Ishikawa (cell line): ENCODE data around the gene TMC2.
A peak's percentile ranks its signal among the peaks of the same experiment; 100 is the strongest.

ENCODE experiments used
- CEBPB ChIP-seq: IDR thresholded peaks from 2 replicates; pipeline ENCODE4 v1.6.1; 2012
- CREB1 ChIP-seq: IDR thresholded peaks from 2 replicates; pipeline ENCODE4 v1.6.1; 2012; ENCODE audit warnings: low read depth
- EGR1 ChIP-seq: IDR thresholded peaks from 2 replicates; pipeline ENCODE4 v1.6.1; 2012
- EP300 ChIP-seq: IDR thresholded peaks from 2 replicates; pipeline ENCODE4 v1.6.1; 2012; ENCODE audit warnings: borderline replicate concordance
- FOXM1 ChIP-seq: IDR thresholded peaks from 2 replicates; pipeline ENCODE4 v1.6.1; 2012; ENCODE audit warnings: low read depth, borderline replicate concordance
- MAX ChIP-seq: IDR thresholded peaks from 2 replicates; pipeline ENCODE4 v1.6.1; 2012
- NFIC ChIP-seq: IDR thresholded peaks from 2 replicates; pipeline ENCODE4 v1.6.1; 2012
- RAD21 ChIP-seq: IDR thresholded peaks from 2 replicates; pipeline ENCODE4 v1.6.1; 2012; ENCODE audit warnings: low read depth
- TAF1 ChIP-seq: IDR thresholded peaks from 2 replicates; pipeline ENCODE4 v1.6.1; 2012; ENCODE audit warnings: low read depth, mild to moderate bottlenecking
- TCF12 ChIP-seq: IDR thresholded peaks from 2 replicates; pipeline ENCODE4 v1.6.1; 2012; ENCODE audit warnings: low read depth
- TEAD4 ChIP-seq: IDR thresholded peaks from 2 replicates; pipeline ENCODE4 v1.6.1; 2012
- YY1 ChIP-seq: IDR thresholded peaks from 2 replicates; pipeline ENCODE4 v1.6.1; 2012; ENCODE audit warnings: low read depth
- ZBTB7A ChIP-seq: IDR thresholded peaks from 2 replicates; pipeline ENCODE4 v1.6.1; 2012; ENCODE audit warnings: low read depth
- TF ChIP-seq, protein P1 (sequence below): IDR thresholded peaks from 2 replicates; pipeline ENCODE4 v1.6.1; 2012; ENCODE audit warnings: low read depth, mild to moderate bottlenecking
- TF ChIP-seq, protein P2 (sequence below): IDR thresholded peaks from 2 replicates; pipeline ENCODE4 v1.6.1; 2012

The TMC2 gene

DNA sequence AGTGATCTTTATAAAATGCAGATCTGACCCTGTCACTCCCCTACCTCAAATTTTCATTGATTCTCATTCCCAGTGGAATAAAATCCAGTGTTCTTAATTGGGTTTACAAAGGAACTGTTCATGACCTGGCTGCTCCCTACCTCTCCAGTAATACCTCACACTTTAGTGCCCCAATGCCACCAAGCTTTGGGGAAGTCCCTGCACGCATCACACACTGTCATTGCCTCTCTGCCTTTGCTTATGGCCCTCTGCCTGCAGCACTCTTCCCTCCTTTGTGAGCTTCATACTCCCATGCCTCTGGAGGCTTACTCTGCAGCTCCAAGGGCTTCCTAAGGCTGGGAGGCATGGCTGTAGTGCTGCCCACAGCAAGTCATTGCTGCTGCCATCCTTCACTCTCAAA is 57.4 kb downstream of the TMC2 start:
- TF ChIP-seq TCF12 (no peak), EP300 (no peak), CEBPB (no peak), CREB1 (no peak), MAX (no peak), FOXM1 (no peak), TEAD4 (no peak), TAF1 (no peak), EGR1 (no peak), RAD21 (no peak), NFIC (no peak)
- TF ChIP-seq, protein P1, sequence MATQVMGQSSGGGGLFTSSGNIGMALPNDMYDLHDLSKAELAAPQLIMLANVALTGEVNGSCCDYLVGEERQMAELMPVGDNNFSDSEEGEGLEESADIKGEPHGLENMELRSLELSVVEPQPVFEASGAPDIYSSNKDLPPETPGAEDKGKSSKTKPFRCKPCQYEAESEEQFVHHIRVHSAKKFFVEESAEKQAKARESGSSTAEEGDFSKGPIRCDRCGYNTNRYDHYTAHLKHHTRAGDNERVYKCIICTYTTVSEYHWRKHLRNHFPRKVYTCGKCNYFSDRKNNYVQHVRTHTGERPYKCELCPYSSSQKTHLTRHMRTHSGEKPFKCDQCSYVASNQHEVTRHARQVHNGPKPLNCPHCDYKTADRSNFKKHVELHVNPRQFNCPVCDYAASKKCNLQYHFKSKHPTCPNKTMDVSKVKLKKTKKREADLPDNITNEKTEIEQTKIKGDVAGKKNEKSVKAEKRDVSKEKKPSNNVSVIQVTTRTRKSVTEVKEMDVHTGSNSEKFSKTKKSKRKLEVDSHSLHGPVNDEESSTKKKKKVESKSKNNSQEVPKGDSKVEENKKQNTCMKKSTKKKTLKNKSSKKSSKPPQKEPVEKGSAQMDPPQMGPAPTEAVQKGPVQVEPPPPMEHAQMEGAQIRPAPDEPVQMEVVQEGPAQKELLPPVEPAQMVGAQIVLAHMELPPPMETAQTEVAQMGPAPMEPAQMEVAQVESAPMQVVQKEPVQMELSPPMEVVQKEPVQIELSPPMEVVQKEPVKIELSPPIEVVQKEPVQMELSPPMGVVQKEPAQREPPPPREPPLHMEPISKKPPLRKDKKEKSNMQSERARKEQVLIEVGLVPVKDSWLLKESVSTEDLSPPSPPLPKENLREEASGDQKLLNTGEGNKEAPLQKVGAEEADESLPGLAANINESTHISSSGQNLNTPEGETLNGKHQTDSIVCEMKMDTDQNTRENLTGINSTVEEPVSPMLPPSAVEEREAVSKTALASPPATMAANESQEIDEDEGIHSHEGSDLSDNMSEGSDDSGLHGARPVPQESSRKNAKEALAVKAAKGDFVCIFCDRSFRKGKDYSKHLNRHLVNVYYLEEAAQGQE: no peak

DNA sequence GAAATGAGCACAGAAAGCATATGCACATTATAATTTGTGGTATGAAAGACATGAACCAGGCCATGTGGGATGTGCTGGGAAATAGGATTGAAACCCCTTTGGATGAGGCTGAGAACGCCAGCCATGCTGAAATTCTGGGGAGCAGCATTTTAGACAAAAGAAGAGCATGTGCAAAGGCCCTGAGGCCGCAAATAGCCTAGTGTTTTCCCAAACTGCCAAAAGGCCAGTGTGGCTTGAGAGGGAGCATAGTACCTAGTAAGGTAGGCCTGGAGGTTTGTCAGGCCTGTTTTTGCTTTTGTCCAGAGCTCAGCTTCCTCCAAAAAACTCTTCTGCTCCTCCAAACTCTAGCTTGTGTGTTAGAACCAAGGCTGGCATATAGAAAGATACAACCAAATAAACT is 58.7 kb downstream of the TMC2 start:
- TF ChIP-seq, protein P2, sequence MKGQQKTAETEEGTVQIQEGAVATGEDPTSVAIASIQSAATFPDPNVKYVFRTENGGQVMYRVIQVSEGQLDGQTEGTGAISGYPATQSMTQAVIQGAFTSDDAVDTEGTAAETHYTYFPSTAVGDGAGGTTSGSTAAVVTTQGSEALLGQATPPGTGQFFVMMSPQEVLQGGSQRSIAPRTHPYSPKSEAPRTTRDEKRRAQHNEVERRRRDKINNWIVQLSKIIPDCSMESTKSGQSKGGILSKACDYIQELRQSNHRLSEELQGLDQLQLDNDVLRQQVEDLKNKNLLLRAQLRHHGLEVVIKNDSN: no peak
- TF ChIP-seq TCF12: no peak

GRCh38 chr20:2596673-2597279 is 60.4 kb downstream of the TMC2 start:
- no peak for TF ChIP-seq FOXM1
- TF ChIP-seq EP300: no peak
- no peak for TF ChIP-seq CREB1
- TF ChIP-seq ZBTB7A: no peak
- TF ChIP-seq RAD21: no peak
- TF ChIP-seq CEBPB: no peak
- no peak for TF ChIP-seq TCF12

- TF ChIP-seq CREB1 (no peak), MAX (no peak), TCF12 (no peak)
These were observed 63.1 kb downstream of the TMC2 start for GRCh38 chr20:2599288-2600006.

- peak; percentile 69 for TF ChIP-seq MAX
- no peak for TF ChIP-seq ZBTB7A
These were observed 65.8 kb downstream of the TMC2 start for GRCh38 chr20:2602046-2602735.

DNA sequence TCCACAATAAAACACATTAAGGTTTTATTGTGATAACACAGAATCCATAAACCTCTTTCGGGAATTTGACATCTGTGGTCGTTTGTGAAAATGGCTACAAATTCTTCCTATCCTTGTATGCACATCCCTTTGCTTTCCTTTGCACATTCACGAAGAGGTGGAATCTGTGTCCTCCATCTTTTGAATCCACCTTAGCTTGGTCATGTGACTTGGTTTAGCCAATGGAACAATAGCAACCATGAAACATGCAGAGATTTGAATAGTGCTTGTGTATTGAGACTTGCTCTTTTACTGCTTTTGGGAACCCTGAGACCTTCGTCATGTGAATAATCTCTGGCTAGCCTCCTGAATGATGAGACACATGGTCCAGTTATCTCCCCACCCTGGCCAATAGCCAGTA is 66.4 kb downstream of the TMC2 start:
- no peak for TF ChIP-seq YY1
- TF ChIP-seq, protein P2: peak; percentile 64

GRCh38 chr20:2603816-2604505 is 67.6 kb downstream of the TMC2 start:
- no peak for TF ChIP-seq TCF12
- no peak for TF ChIP-seq TAF1

DNA sequence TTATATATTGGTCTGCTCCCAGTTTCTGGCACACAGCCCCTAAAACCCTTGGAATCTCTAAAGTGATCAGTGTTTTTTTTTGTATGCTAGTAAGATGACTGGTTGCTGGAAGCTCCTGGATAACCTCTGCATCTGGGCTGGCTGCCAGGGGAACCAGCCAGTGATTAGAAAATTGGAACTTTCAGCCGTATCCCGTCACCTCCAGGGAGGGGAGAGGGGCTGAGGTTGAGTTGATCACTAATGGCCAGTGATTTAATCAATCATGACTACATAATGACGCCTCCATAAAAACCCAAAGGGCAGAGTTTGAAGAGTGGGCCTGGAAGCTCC is 68.1 kb downstream of the TMC2 start:
- TF ChIP-seq EP300 (no peak), TCF12 (no peak), YY1 (no peak), EGR1 (no peak), MAX (no peak), RAD21 (no peak), FOXM1 (no peak)
- TF ChIP-seq, protein P2: no peak
